HG02852 (cell line): Measurements from ENCODE around the gene DPY19L2.
"Not testable (repeated sequence)": the region's sequence is repeated elsewhere in the genome, so short reads cannot be mapped to it uniquely, and the experiment has no call there.

Experiments used
- ATAC-seq: cut with Tn5 transposase; IDR thresholded peaks from one replicate; pipeline ENCODE4 v1.9.1; 2021; ENCODE audit warnings: mild to moderate bottlenecking, moderate library complexity; ENCODE audit not compliant: unreplicated experiment

Gene DPY19L2

DNA sequence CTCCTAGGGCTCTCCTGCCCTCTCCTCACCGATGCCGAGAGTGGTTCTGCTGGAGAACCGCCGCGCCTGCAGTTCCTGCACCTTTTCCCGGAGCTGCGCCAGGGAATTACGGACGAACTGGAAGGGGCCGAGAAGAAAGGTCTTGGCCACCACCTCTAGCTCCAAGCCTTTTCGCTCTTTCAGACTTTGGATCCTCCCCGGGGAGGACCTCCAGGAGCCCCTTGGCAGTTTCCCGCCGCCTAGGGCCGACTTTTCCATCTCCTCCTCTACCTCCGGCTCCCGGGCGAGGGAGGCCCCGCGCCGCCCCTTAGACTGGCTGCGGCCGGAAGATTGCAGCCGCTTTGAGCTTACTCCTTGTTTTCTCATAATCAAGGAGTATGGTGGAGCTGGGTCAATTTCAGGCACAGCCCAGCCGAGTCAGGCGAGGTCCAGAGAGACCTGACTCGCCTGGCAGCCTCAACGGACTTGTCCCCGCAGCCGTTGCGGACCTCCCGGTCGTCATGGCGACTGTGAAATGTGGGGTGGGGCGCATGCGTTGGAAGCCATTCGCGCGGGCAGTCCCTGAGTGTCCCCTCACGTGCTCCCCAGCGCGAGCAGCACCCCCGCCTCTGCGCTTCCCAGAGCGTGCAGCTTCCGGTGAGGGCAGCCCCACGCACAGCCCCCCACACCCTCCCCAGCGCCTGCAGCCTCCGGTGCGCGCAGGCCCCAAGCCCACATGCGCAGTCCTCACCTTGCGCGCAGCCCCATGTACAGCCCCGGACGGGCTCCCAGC lies at the start of gene DPY19L2:
TSS of gene DPY19L2 (minus strand) at position 466 of the 772 bp plus-strand sequence. CDS start at position 366, 100 bp downstream.
- peak; percentile 71 for ATAC-seq

- ATAC-seq, result peak; percentile 34
Measured at GRCh38 chr12:63716891-63717290, 48.6 kb upstream of the DPY19L2 start.

GRCh38 chr12:63715107-63715625 lies 46.9 kb upstream of the DPY19L2 start:
- ATAC-seq, result not testable (repeated sequence)

GRCh38 chr12:63714409-63714808 lies 46.1 kb upstream of the DPY19L2 start:
- not testable (repeated sequence) for ATAC-seq

- not testable (repeated sequence) for ATAC-seq
Measured at GRCh38 chr12:63713681-63714075, 45.4 kb upstream of the DPY19L2 start.

- ATAC-seq, result not testable (repeated sequence)
Measured at GRCh38 chr12:63712979-63713680, 44.8 kb upstream of the DPY19L2 start.

DNA sequence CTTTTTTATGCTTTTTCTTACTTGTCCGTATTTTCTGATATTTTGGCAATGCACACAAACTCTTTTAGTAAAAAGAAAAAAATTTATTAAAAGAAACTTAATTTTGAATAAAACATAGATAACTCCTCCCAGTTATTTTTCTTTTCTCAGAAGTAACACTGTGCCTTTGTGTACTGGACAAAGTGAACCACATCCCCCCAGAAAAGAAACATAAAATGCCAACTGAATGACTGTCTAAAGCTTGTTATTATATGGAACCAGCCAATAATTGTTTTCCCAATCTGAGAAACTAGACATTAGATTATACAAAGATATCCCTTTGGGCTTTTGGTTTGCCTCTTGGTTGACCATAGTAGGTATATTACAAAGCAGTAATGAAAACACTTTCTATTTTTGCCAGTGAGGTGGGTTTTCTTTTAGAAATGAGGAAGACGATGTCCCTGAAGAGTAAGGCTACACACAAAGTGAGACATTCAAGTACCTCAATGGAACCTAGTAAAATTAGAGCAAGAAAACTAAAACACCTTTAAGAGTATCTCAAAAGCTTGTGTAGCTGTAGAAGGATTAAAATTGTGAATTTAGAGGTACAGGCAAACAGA lies 44.2 kb upstream of the DPY19L2 start:
- ATAC-seq, result peak; percentile 49

- not testable (repeated sequence) for ATAC-seq
Measured at GRCh38 chr12:63711339-63711738, 43.0 kb upstream of the DPY19L2 start.

DNA sequence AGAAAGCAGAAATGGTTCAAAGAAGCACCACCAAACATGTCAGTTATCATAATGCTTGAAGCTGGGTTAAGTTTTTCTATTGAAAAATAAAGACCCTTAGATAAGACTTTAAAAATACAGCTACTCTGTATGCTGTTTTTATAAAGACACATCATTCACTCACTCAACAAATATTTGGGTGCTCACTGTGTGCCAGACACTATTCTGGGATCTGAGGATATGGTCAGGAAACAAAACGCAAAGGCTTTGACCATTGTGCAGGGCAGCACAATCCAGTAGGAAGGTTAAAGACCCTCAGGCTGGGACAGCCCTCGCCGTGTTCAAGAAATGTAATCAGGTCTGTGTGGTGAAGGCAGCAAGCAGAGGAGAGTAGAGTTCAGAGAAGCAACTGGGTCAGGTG lies 38.0 kb upstream of the DPY19L2 start:
- ATAC-seq, result no peak

GRCh38 chr12:63699678-63700382 lies 31.5 kb upstream of the DPY19L2 start:
- ATAC-seq, result not testable (repeated sequence)

GRCh38 chr12:63699011-63699410 lies 30.7 kb upstream of the DPY19L2 start:
- ATAC-seq, result not testable (repeated sequence)

DNA sequence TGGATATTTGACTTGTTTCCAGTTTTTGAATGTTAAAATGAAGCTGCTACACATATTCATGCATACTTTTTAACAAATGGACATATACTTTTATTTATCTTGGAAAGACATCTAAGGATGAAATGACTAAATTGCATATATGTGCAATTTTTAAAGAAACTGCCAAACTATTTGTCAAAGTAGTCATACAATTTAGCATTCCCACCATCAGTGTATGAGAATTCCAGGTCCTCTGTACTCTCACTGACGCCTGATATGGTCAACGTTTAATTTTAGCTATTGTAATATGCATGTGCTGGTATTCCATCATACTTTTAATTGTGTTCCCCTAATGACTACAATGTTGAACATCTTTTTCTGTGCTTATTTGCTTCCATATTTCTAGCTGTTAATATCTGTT lies 22.5 kb upstream of the DPY19L2 start:
- not testable (repeated sequence) for ATAC-seq

DNA sequence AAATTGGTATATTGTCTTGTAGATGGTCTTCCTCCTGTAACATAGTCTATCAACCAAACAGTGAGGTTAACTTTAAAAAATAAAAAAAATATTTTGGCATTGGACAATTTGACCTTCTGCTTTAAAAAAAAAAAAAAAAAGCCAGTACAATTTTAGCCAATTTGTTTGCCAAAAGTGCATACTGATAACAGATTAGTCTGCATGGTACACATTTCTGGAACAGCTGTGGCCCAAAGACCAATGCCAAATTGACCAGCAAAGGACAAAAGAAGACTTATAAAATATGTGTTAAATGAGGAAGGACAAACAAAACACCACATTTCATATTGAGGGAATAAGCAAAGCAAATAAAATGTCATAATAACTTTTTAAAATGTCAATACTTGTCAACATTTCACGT lies 20.8 kb upstream of the DPY19L2 start:
- not testable (repeated sequence) for ATAC-seq

DNA sequence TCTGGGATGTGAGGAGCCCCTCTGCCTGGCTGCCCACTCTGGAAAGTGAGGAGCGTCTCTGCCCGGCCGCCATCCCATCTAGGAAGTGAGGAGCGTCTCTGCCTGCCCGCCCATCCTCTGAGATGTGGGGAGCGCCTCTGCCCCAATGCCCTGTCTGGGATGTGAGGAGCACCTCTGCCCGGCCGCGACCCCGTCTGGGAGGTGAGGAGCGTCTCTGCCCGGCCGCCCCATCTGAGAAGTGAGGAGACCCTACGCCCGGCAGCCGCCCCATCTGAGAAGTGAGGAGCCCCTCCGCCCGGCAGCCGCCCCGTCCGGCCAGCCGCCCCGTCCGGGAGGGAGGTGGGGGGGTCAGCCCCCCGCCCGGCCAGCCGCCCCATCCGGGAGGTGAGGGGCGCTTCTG lies 18.3 kb upstream of the DPY19L2 start:
- ATAC-seq, result not testable (repeated sequence)

- not testable (repeated sequence) for ATAC-seq
Measured at GRCh38 chr12:63685789-63686188, 17.5 kb upstream of the DPY19L2 start.

- not testable (repeated sequence) for ATAC-seq
Measured at GRCh38 chr12:63682617-63683016, 14.3 kb upstream of the DPY19L2 start.

GRCh38 chr12:63680758-63681157 lies 12.5 kb upstream of the DPY19L2 start:
- ATAC-seq, result not testable (repeated sequence)

DNA sequence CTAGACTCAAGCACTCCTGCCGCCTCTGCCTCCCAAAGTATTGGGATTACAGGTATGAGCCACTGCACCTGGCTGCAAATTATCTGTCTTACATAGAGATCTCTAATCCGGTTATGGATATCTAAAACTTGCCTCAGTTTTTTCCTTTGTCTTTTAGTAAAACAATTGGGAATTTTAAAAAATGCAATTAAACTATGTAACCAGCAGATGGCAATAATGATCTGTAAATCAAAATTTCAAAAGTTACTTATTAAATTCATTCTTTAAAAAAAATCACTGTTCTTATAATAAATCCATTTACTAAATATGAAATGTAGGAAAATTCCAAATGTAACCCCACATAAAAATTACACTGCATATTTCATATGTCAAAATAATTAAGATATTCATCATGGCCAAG lies 4.3 kb upstream of the DPY19L2 start:
- ATAC-seq, result not testable (repeated sequence)

GRCh38 chr12:63669936-63670335 lies 1.6 kb upstream of the DPY19L2 start:
- ATAC-seq, result not testable (repeated sequence)

DNA sequence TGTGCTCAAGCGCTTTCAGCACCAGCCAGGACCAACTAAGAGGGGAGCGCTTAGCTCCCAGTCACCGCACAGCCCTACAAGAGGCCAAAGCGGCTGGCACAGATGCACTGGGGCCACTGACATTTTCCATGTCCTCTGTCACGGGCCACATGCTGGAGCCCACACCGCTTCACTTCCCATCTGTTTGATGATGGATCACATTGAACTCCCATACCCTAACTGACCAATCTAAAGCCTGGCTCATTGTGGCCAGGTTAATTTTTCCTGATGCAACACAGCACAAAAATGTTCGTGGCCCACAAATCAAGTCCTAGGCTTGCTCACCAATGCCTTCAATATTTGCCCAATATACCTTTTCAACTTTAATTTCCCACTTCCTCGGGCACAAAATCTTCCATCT lies 1.1 kb upstream of the DPY19L2 start:
- ATAC-seq, result not testable (repeated sequence)
